HG03039 (cell line): ENCODE measurements around the gene LY9.

Experiments used
- ATAC-seq: cut with Tn5 transposase; IDR thresholded peaks from one replicate; pipeline ENCODE4 v1.9.1; 2021; ENCODE audit warnings: mild to moderate bottlenecking, moderate library complexity; ENCODE audit not compliant: unreplicated experiment

Gene LY9

DNA sequence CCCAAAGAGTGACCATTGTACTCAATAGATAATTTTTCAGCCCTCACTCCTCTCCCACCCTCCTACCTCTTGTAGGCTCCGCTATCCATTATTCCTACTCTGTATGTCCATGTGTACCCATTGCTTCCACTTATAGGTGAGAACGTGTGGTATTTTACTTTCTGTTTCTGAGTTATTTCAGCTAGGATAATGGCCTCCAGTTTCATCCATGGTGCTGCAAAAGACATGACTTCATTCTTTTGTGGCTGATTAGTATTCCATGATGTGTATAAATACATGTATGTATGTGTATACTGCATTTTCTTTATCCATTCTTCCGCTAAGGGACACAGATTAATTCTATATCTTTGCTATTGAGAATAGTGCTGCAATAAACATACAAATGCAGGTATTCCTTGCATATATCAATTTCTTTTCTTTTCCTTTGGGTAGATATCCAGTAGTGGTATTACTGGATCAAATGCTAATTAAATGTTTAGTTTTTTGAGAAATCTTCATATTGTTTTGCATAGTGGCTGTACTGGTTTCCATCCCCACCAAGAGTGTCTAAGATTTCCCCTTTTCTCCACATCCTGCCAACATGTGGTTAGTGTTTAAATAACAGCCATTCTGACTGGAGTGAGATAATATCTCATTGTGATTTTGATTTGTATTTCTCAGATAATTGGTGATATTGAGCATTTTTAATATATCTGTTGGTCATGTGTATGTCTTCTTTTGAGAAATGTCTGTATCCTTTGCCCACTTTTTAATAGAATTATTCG, 4.9 kb downstream of the LY9 start:
- ATAC-seq = no peak

DNA sequence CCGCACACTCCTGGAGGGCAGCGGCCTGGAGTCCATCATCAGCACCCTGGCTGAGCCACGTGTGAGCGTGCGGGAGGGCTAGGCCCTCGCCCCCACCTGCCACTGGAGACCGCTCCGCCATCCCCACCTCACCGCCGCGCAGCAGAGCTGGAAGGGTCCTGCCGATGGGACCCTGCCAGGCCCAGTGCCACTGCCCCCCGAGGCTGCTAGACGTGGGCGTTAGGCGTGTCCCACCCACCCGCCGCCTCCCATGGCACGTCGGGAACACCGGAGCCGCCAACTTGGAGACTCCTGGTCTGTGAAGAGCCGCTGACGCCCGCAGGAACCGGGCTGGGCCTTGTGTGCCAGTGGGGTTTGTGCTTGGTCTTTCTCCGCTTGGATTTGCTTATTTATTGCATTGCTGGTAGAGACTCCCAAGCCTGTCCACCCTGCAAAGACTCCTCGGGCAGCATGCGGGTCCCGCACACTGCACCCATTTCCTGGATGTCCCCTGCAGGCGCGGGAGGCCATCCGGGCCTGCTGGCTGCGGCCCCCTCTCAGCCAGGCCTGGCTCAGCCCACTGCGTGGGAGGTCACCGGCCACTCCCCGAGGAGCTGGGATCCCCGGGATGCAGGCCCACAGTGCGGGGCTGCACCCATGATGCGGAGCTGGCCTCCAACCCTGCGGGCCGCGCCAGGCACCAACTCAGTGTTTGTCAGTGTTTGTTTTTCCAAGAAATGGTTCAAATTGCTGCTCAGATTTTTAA, 6.0 kb downstream of the LY9 start:
- ATAC-seq = no peak

- ATAC-seq = no peak
These were observed 10.2 kb downstream of the LY9 start for GRCh38 chr1:160806109-160806665.

- ATAC-seq = no peak
These were observed 10.8 kb downstream of the LY9 start for GRCh38 chr1:160806784-160807183.

- ATAC-seq = no peak
These were observed 11.3 kb downstream of the LY9 start for GRCh38 chr1:160807247-160807646.

- no peak for ATAC-seq
These were observed 11.8 kb downstream of the LY9 start for GRCh38 chr1:160807738-160808137.

DNA sequence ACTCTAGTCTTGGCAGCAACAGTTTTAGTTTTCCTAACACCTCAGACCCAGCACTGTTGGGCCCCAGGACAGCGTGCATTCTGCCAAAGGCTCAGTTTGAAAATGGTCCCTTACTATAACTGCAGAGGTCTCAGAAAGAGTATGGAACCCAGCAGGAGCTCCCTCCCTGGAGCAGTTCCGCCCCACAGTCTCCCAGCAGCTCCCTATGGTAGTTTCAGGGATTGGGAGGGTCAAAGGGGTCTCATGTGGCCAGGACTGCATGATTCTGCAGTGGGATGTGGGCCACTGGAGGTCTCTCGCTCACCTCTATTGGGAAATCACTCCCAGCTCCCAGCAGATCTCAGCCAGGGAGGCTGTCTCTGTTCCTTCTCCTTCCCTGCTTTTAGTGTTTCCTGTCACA, 12.3 kb downstream of the LY9 start:
- no peak for ATAC-seq

- ATAC-seq = no peak
These were observed 14.5 kb downstream of the LY9 start for GRCh38 chr1:160810486-160810885.

GRCh38 chr1:160811147-160811546, 15.2 kb downstream of the LY9 start:
- no peak for ATAC-seq

GRCh38 chr1:160813215-160813614, 17.2 kb downstream of the LY9 start:
- ATAC-seq = no peak

DNA sequence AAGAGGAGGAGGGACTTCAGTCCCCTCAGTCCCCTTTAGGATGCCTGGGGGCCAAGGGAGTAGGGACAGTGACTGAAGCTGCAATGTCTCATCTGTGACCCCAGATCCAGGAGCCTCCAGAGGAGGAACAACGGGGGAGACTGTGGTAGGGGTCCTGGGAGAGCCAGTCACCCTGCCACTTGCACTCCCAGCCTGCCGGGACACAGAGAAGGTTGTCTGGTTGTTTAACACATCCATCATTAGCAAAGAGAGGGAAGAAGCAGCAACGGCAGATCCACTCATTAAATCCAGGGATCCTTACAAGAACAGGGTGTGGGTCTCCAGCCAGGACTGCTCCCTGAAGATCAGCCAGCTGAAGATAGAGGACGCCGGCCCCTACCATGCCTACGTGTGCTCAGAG, 18.3 kb downstream of the LY9 start:
- no peak for ATAC-seq

DNA sequence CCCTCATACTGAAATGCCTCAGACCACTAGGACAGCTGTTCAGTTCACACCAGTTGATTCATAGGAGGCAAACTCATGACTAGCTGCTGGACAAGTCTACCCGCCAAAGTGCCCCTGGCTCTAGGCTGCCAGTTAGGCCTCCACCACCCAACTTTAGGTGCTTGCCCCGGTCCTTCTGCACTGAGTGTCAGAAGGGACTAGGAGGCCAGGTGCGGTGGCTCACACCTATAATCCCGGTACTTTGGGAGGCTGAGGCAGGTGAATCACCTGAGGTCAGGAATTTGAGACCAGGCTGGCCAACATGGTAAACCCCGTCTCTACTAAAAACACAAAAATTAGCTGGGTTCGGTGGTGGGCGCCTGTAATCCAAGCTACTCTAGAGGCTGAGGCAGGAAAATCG, 18.9 kb downstream of the LY9 start:
- no peak for ATAC-seq

- no peak for ATAC-seq
These were observed 22.4 kb downstream of the LY9 start for GRCh38 chr1:160818207-160818937.

GRCh38 chr1:160819186-160819585, 23.2 kb downstream of the LY9 start:
- ATAC-seq = no peak

GRCh38 chr1:160821627-160822026, 25.7 kb downstream of the LY9 start:
- ATAC-seq = no peak

DNA sequence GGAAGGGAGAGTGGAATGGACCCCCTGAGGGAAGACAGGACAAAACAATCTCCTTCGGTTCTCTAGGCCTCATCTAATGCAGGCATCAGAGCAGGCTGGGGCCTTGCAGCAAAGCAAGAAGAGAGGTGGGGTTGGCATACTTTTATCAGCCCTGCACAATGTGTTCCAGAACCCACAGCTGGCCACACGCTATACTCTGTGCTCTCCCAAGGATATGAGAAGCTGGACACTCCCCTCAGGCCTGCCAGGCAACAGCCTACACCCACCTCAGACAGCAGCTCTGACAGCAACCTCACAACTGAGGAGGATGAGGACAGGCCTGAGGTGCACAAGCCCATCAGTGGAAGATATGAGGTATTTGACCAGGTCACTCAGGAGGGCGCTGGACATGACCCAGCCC, 27.3 kb downstream of the LY9 start:
- ATAC-seq = no peak

DNA sequence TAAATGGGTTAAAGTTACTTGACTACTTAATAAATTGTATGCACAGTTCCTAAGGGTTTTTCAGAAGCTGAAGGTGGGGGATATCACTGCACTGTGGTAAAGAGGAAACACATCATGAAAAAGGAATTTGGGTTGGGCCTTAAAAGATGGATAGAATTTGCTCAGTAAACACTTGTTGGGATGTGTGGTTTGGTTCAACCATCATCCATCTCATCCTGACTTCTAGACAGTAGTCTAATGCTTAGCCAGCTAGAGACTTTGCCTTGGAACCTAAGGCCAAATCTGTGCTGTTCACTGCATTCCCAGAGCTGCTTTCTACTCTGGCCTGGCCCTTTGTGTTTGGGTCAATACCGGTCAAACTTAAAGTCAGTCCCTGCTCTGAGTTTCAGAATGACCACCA, 30.6 kb downstream of the LY9 start:
- ATAC-seq = no peak

GRCh38 chr1:160827418-160827817, 31.4 kb downstream of the LY9 start:
- no peak for ATAC-seq

DNA sequence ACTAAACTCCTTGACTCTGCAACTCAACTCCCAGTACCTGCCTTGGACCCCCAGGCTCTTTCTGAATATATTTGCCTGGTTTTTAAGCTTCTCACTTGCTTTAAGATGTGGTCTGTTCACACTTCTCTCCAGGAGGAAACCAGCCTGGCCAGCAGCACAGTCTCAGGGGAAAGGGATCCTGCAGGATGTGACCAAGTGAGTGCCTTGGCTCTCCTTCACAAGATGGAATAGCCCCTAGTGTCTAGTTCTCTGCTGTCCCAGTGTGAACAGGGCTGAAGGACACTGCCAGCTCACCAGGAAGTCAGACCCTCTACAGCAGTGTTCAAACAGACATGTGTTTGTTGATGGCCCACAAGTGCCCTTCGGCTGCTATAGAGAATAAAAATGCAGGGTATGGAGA, 33.8 kb downstream of the LY9 start:
- ATAC-seq = no peak

DNA sequence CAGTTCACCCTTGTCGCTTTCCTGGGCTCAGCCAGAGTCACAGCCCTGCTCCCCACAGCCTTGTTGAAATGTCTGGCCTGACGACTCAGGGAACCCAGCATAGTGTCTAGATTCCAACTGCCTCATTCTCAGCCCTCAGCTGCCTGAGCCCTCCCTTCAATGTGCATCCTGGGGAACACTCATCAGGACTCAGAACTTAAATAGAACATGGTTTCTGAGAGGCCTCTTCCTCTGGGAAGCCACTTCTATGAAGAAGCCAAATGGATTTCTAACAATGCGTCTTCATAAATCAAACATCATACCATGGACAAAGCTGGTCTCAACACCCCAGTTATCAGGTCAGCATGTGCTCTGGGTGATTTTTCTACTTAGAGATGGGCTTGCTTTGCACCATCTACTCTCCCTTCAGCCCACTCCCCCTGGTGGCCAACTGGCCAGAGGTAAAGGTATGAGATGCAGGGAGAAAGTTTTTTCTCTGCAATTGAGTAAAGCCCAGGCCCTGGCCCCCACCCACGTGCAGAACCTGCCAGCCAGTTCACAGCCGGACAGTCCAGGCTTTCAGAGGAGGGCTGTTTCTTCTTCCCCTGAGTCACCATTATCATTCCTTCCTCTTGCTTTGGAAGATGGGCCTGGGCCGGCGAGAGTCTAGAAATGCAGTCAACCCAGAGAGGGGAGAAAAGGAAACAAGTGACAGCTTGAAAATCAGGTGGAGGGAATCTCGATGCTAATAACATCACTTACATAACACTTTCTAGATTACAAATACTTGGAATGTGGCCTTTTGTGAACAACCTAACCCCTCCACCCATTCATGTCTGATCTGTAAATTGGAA, 34.6 kb downstream of the LY9 start:
- ATAC-seq = no peak
